ENCODE measurements around the gene DIAPH3. TPM values are rescaled to one million over a fixed set of nuclear protein-coding genes. Genes with fewer than 3 reads are reported as not detected.

Gene DIAPH3
- total RNA-seq, 6 experiments from 2014 or later = 18.4 to 38.5 (median 37.5) TPM

- Mint-ChIP-seq H3K9me3 (no peaks in the 10 kb centered on the region), H3K36me3 (ENCODE audit: low read depth) (peaks cover 16% of the 10 kb centered on the region), H3K27ac (peak overlapping the region; percentile 43; the same call in 1 of the 2 replicates), H3K4me3 (no peak overlapping the region), H3K27me3 (ENCODE audit: insufficient read depth) (no peaks in the 10 kb centered on the region; the same call in 1 of the 2 replicates), H3K4me1 (ENCODE audit: low read depth) (no peaks in the 10 kb centered on the region)
- TF ChIP-seq CTCF (IDR thresholded peaks at IDR 0.05) = no peak
- no peak for DNase-seq
These were observed 127.9 kb downstream of the DIAPH3 start for GRCh38 chr13:60035874-60036273.

- Mint-ChIP-seq H3K9me3 (no peaks in the 10 kb centered on the region), H3K4me1 (ENCODE audit: low read depth) (no peaks in the 10 kb centered on the region), H3K36me3 (ENCODE audit: low read depth) (peaks cover 16% of the 10 kb centered on the region), H3K27me3 (ENCODE audit: insufficient read depth) (no peaks in the 10 kb centered on the region; the same call in 1 of the 2 replicates), H3K27ac (no peak overlapping the region), H3K4me3 (no peak overlapping the region)
- no peak for TF ChIP-seq CTCF (IDR thresholded peaks at IDR 0.05)
- no peak for DNase-seq
These were observed 130.9 kb downstream of the DIAPH3 start for GRCh38 chr13:60032851-60033250.

GRCh38 chr13:60028021-60028420, 135.7 kb downstream of the DIAPH3 start:
- H3K27me3 Mint-ChIP-seq (ENCODE audit: insufficient read depth) = no peaks in the 10 kb centered on the region; the same call in 1 of the 2 replicates
- H3K4me1 Mint-ChIP-seq (ENCODE audit: low read depth) = peaks cover 6% of the 10 kb centered on the region; the same call in 1 of the 2 replicates
- no peaks in the 10 kb centered on the region for H3K9me3 Mint-ChIP-seq
- TF ChIP-seq CTCF (IDR thresholded peaks at IDR 0.05) = no peak
- DNase-seq = no peak
- H3K4me3 Mint-ChIP-seq = no peak overlapping the region
- peaks cover 21% of the 10 kb centered on the region for H3K36me3 Mint-ChIP-seq (ENCODE audit: low read depth)
- H3K27ac Mint-ChIP-seq = no peak overlapping the region

- Mint-ChIP-seq H3K36me3 (ENCODE audit: low read depth) (peaks cover 13% of the 10 kb centered on the region), H3K4me3 (no peak overlapping the region), H3K27ac (no peak overlapping the region), H3K4me1 (ENCODE audit: low read depth) (peaks cover 12% of the 10 kb centered on the region; the same call in 1 of the 2 replicates), H3K9me3 (no peaks in the 10 kb centered on the region), H3K27me3 (ENCODE audit: insufficient read depth) (no peaks in the 10 kb centered on the region; the same call in 1 of the 2 replicates)
- no peak for TF ChIP-seq CTCF (IDR thresholded peaks at IDR 0.05)
- no peak for DNase-seq
These were observed 137.4 kb downstream of the DIAPH3 start for GRCh38 chr13:60026286-60026685.

GRCh38 chr13:60020288-60020687, 143.4 kb downstream of the DIAPH3 start:
- DNase-seq = no peak
- no peak for TF ChIP-seq CTCF (IDR thresholded peaks at IDR 0.05)
- H3K4me1 Mint-ChIP-seq (ENCODE audit: low read depth) = peaks cover 28% of the 10 kb centered on the region
- H3K4me3 Mint-ChIP-seq = no peak overlapping the region
- no peak overlapping the region for H3K27ac Mint-ChIP-seq
- H3K36me3 Mint-ChIP-seq (ENCODE audit: low read depth) = peaks cover 13% of the 10 kb centered on the region
- H3K27me3 Mint-ChIP-seq (ENCODE audit: insufficient read depth) = no peaks in the 10 kb centered on the region
- no peaks in the 10 kb centered on the region for H3K9me3 Mint-ChIP-seq

Measured in HFFc6 (cell line).